GM12878 (cell line): ENCODE measurements around the gene LIM2. TPM values are rescaled to one million over a fixed set of nuclear protein-coding genes. Genes with fewer than 3 reads are reported as not detected.

Experiments used
- CBX5 ChIP-seq: sonication (generic); IDR thresholded peaks from 2 replicates; pipeline ENCODE4 v1.6.1; 2016; ENCODE audit warnings: low read depth, moderate library complexity, mild to moderate bottlenecking, inconsistent platforms
- DPF2 ChIP-seq: fragments of 450-650 bp; IDR thresholded peaks from 2 replicates; pipeline ENCODE4 v1.6.1; 2017; ENCODE audit warnings: mild to moderate bottlenecking
- MEF2A ChIP-seq: IDR thresholded peaks from 2 replicates; pipeline ENCODE4 v1.6.1; 2011; ENCODE audit warnings: low read depth, mild to moderate bottlenecking, low read length, moderate library complexity; ENCODE audit not compliant: insufficient read depth
- MTA3 ChIP-seq: IDR thresholded peaks from 2 replicates; pipeline ENCODE4 v1.6.1; 2012; ENCODE audit warnings: low read length, inconsistent platforms, borderline replicate concordance
- SMC3 ChIP-seq: IDR thresholded peaks from 2 replicates; pipeline ENCODE4 v1.6.1; 2011; ENCODE audit warnings: low read length, improper control_type of control experiment, borderline replicate concordance
- ZNF217 ChIP-seq: fragments of 450-650 bp; IDR thresholded peaks from 2 replicates; pipeline ENCODE4 v1.6.1; 2017; ENCODE audit warnings: antibody characterized with exemption, mild to moderate bottlenecking
- polyA plus RNA-seq, 11 experiments: library from polyadenylated mRNA; depleted of rRNA in 4 of 11; unstranded in 6 of 11; stranded (reverse) in 5 of 11; fragments of >200 nt; fragmentation: Nextera tagmentation in 4 of 11; fragmentation: Illumina TruSeq in 1 of 11; extraction: Ambion mirVana in 4 of 11; extraction: Trizol in 1 of 11; gene quantifications; 1 replicate in 1 of 11; 2 replicates in 10 of 11; pipeline versions ENCODE4 v1.2.1 to v1.2.3, GENCODE V29; 2011 to 2016; ENCODE audit warnings: inconsistent platforms in 2 of 11, missing spikeins in 2 of 11, low read depth in 1 of 11
- total RNA-seq, 4 experiments: library from RNA; depleted of rRNA in 3 of 4; stranded (reverse); fragments of >200 nt in 3 of 4; fragmentation: Illumina TruSeq in 1 of 4; extraction: Trizol in 1 of 4; gene quantifications; 2 replicates each; pipeline versions ENCODE4 v1.2.1 to v1.2.3, GENCODE V29; 2013 to 2021
- TF ChIP-seq, protein P1 (sequence below): fragments of 150-350 bp; IDR thresholded peaks from 2 replicates; pipeline ENCODE4 v1.6.1; 2016; ENCODE audit warnings: low read depth, low read length
- TF ChIP-seq, protein P2 (sequence below): fragments of 450-650 bp; IDR thresholded peaks from 2 replicates; pipeline ENCODE4 v1.6.1; 2016; ENCODE audit warnings: mild to moderate bottlenecking, moderate library complexity, borderline replicate concordance

LIM2 gene
- total and polyA plus RNA-seq, 10 of the 15 experiments (the other 5 are each of a cell fraction or from before 2014, with no cell fraction given) = not detected

DNA sequence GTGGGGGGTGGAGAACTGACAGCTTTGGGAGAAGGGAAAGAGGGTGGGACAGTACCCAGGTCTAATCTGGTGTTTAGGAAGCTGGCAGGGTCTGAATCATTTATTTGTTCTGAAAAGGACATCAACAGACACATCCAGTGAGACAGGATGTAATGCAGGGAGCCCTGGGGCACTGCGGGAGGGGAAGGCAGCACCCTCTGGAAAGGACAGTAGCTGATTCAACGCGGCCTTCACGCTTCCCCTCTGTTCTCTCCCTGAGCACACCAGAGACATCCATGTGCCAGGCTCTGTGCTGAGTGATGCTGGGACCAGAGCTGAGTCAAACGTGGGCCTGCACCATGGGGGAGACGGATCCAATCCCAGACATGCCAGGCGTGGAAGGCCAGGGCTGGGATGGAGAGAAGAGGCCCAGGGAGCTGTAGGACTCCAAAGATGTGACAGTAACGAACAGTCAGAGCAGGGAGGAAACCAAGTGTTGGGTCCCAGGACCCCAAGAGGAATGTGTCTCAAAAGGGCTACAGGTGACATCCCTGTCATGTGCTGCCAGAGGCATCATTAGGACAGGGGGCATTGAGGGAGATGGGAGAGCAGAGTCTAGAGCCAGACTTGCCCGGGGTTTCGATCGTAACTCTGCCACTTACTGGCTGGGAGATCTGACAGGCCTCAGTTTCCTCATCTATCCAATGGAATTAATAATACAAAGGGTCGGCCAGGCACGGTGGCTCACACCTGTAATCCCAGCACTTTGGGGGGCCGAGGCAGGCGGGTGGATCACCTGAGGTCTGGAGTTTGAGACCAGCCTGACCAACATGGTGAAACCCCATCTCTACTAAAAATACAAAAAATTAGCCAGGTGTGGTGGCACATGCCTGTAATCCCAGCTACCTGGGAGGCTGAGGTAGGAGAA lies 23.3 kb downstream of the LIM2 start (continued):
- TF ChIP-seq, protein P1, sequence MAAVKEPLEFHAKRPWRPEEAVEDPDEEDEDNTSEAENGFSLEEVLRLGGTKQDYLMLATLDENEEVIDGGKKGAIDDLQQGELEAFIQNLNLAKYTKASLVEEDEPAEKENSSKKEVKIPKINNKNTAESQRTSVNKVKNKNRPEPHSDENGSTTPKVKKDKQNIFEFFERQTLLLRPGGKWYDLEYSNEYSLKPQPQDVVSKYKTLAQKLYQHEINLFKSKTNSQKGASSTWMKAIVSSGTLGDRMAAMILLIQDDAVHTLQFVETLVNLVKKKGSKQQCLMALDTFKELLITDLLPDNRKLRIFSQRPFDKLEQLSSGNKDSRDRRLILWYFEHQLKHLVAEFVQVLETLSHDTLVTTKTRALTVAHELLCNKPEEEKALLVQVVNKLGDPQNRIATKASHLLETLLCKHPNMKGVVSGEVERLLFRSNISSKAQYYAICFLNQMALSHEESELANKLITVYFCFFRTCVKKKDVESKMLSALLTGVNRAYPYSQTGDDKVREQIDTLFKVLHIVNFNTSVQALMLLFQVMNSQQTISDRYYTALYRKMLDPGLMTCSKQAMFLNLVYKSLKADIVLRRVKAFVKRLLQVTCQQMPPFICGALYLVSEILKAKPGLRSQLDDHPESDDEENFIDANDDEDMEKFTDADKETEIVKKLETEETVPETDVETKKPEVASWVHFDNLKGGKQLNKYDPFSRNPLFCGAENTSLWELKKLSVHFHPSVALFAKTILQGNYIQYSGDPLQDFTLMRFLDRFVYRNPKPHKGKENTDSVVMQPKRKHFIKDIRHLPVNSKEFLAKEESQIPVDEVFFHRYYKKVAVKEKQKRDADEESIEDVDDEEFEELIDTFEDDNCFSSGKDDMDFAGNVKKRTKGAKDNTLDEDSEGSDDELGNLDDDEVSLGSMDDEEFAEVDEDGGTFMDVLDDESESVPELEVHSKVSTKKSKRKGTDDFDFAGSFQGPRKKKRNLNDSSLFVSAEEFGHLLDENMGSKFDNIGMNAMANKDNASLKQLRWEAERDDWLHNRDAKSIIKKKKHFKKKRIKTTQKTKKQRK = no peak
- TF ChIP-seq, protein P2, sequence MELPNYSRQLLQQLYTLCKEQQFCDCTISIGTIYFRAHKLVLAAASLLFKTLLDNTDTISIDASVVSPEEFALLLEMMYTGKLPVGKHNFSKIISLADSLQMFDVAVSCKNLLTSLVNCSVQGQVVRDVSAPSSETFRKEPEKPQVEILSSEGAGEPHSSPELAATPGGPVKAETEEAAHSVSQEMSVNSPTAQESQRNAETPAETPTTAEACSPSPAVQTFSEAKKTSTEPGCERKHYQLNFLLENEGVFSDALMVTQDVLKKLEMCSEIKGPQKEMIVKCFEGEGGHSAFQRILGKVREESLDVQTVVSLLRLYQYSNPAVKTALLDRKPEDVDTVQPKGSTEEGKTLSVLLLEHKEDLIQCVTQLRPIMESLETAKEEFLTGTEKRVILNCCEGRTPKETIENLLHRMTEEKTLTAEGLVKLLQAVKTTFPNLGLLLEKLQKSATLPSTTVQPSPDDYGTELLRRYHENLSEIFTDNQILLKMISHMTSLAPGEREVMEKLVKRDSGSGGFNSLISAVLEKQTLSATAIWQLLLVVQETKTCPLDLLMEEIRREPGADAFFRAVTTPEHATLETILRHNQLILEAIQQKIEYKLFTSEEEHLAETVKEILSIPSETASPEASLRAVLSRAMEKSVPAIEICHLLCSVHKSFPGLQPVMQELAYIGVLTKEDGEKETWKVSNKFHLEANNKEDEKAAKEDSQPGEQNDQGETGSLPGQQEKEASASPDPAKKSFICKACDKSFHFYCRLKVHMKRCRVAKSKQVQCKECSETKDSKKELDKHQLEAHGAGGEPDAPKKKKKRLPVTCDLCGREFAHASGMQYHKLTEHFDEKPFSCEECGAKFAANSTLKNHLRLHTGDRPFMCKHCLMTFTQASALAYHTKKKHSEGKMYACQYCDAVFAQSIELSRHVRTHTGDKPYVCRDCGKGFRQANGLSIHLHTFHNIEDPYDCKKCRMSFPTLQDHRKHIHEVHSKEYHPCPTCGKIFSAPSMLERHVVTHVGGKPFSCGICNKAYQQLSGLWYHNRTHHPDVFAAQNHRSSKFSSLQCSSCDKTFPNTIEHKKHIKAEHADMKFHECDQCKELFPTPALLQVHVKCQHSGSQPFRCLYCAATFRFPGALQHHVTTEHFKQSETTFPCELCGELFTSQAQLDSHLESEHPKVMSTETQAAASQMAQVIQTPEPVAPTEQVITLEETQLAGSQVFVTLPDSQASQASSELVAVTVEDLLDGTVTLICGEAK = no peak
- no peak for TF ChIP-seq MTA3
- no peak for TF ChIP-seq CBX5
- TF ChIP-seq ZNF217 = no peak
- TF ChIP-seq MEF2A = no peak
- no peak for TF ChIP-seq DPF2
- no peak for TF ChIP-seq SMC3
